ENCODE data around the gene SULT1C2. TPM values are rescaled to one million over a fixed set of nuclear protein-coding genes. Genes with fewer than 3 reads are reported as not detected.
"Not testable (repeated sequence)": the region's sequence is repeated elsewhere in the genome, so short reads cannot be mapped to it uniquely, and the experiment has no call there.

Gene SULT1C2
- total RNA-seq, 1 donor from 2014 or later: 0.62 TPM

GRCh38 chr2:108354136-108354535, 65.4 kb downstream of the SULT1C2 start:
- DNase-seq: no peak

- DNase-seq: no peak
Measured at GRCh38 chr2:108355906-108356734, 67.4 kb downstream of the SULT1C2 start.

GRCh38 chr2:108359336-108359735, 70.6 kb downstream of the SULT1C2 start:
- DNase-seq: not testable (repeated sequence)

Other genes with a start within 250 kb of the SULT1C2 start
- gene SULT1C3, start 48.9 kb upstream of the SULT1C2 start, total RNA-seq: not detected
- gene SULT1C4, start 89.1 kb downstream of the SULT1C2 start, total RNA-seq: 6.6 TPM
- gene GCC2, start 160.3 kb downstream of the SULT1C2 start, total RNA-seq: 31.4 TPM
- gene LIMS1, start 245.6 kb downstream of the SULT1C2 start, total RNA-seq: 18.1 TPM